GM18868 (cell line): Measurements from ENCODE around the gene SP1.
A peak's percentile ranks its signal among the peaks of the same experiment; 100 is the strongest.
"Not testable (repeated sequence)": the region's sequence is repeated elsewhere in the genome, so short reads cannot be mapped to it uniquely, and the experiment has no call there.

Source experiments
- ATAC-seq: cut with Tn5 transposase; IDR thresholded peaks from one replicate; pipeline ENCODE4 v1.9.1; 2021; ENCODE audit warnings: mild to moderate bottlenecking, moderate library complexity; ENCODE audit not compliant: unreplicated experiment

The SP1 gene

GRCh38 chr12:53444593-53445325 lies 64.8 kb downstream of the SP1 start:
- not testable (repeated sequence) for ATAC-seq

GRCh38 chr12:53450936-53451335 lies 71.0 kb downstream of the SP1 start:
- no peak for ATAC-seq

DNA sequence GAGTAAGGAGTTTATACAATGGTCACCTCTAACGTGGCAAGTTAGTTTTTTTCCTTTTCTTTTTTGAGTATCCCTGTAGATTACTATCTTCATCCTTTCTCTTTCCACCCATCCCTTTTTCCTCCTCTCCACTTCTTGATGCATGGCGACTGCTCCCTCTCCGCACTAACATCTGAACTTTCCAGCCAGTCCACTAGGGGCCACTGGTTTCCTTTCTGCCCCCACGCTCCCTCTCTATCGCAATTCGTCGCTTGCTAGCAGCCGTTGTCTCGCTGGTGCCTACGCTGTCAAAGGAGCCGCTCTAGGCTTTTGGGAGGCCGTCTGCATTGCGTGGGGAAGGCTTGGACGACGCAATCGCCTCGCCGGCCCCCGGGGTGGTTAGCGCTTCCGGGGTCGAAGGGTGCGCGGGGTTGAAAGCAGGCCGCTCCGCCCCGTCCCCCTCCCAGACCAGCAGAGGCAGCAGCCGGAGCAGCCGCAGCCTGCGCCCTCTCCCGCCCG lies 71.7 kb downstream of the SP1 start, which contains the start of gene PCBP2:
TSS of gene PCBP2 (plus strand) at position 442 of the 498 bp plus-strand sequence. CDS start 2,699 bp downstream, outside the sequence.
- ATAC-seq: peak; percentile 97

- ATAC-seq: no peak
Measured at GRCh38 chr12:53452159-53453077, 72.4 kb downstream of the SP1 start.

- ATAC-seq: no peak
Measured at GRCh38 chr12:53453953-53454640, 74.1 kb downstream of the SP1 start.

DNA sequence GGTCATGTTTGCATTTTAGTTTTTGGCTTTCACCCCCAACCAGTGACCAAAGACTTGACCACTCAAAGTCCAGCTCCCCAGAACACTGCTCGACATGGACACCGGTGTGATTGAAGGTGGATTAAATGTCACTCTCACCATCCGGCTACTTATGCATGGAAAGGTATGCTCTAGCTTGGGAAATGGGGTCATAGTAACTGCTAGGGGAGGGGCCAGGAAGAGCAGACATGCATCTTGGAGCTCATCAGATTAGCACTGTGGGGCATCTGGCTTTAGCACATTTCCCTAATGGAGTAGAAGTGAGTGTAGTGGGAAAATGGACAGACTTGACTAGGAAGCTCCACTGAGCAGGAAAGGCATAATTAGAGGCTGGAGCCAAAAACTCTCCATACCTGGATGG lies 74.7 kb downstream of the SP1 start:
- ATAC-seq: no peak

DNA sequence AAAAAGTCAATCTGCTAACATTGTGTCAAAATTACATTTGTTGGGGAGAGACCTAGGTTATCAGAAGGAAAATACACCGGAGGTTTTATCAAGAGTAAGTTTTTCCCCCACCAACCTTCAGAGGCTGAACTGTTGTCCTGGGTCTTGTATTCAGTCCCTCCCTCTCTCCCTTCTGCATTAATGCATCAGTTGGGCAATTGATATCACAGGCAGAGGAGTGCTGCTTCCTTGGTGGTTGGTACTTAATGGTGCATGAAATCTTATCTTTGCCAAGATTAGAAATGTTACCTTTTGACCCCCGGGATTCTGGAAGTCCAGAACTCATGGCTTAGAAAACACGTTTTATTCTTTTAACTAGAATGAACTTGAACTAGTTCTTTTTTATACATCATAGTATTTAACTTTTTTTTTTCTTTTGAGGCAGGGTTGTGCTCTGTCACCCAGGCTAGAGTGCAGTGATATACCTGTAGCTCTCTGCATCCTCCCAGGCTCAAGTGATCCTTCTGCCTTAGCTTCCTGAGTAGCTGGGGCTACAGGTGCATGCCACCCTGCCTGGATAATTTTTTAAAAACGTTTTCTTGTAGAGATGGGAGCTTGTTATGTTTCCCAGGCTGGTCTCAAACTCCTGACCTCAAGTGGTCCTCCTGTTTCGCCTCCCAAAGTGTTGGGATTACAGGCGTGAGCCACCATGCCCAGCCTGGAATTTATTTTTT lies 76.8 kb downstream of the SP1 start:
- ATAC-seq: no peak

DNA sequence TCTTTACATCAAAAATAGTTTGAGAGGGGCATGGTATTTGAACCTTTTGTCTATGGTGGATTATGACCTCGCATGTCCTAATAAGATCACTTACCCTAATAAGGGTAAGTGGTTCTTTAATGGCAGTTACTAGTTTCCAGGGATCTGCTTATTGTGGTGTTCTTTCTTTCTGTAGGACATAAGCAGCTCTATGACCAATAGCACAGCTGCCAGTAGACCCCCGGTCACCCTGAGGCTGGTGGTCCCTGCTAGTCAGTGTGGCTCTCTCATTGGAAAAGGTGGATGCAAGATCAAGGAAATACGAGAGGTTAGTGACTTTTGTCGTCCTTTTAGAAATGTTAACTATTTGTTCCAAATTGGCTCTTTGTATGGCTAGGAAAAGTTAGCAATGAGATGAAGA lies 79.1 kb downstream of the SP1 start:
- no peak for ATAC-seq

- no peak for ATAC-seq
Measured at GRCh38 chr12:53461059-53461458, 81.1 kb downstream of the SP1 start.

DNA sequence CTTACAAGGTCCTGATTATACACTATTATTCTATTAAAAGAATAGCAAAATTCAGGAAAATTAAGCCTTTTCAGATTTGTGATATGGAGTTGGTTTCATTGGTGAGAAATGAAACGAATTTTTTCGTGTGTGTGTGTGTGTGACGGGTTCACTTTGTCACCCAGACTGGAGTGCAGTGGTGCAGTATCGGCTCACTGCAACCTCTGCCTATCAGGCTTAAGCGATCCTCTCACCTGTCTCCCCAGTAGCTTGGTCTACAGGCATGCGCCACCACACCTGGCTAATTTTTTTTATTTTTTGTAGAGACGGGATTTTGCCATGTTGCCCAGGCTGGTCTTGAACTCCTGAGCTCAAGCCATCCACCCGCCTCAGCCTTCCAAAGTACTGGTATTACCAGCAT lies 81.6 kb downstream of the SP1 start:
- no peak for ATAC-seq

DNA sequence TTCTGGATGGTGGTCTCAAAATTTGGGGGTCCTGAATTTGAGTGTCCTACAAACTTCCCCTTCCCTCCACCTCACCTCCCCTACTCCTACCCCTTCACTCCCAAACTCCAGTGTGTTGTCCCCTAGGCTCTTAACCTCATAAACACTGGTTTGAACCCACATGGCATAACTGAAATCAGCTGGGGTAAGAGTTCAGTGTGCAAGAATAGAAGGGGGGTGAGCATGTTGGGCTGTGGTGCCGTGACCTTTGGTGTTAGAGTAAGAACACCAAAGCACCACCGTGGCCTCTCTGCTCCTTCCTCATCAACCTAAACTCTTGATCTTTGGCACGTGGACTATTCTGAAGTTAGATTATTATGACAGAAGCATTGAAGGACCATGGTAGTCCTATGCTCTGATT lies 83.0 kb downstream of the SP1 start:
- ATAC-seq: no peak

- ATAC-seq: no peak
Measured at GRCh38 chr12:53463802-53464560, 84.0 kb downstream of the SP1 start.

DNA sequence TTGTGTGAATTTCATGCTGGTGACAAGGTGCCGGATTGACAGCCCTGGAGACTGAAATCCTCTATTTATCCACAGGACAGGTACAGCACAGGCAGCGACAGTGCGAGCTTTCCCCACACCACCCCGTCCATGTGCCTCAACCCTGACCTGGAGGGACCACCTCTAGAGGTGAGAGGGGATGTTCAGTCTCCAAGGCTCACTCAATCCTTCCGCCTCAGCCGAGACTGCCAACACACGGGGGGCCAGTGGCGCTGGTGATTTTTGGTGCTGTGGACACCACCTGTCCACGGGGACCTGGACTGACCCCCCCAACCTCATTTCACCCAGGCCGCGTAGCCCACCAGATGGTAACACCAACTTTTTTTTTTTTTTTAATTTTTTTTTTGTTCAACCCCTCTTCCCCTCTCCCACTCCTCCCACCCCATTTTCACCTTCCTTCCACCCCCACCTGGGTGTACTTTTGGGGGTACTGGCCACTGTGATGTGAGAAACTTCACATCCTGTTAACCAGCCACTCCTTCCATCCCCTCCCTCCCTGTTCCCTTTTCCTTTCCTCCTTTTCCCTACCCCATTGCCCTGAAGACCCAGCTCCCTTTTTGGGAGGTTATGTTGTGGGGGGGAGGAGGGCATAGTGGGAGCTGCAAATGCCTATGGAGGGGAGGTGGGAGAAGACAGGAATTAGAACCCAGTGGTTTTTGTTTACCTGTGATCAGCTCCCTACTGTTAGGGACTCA lies 84.9 kb downstream of the SP1 start:
- ATAC-seq: no peak

GRCh38 chr12:53465679-53466078 lies 85.7 kb downstream of the SP1 start:
- ATAC-seq: no peak
